AG09309 (cell line): ENCODE results near the gene CYBA.

ENCODE experiments used
- DNase-seq: peaks from one replicate; pipeline ENCODE4 v3.0.0-alpha.2; 2010; ENCODE audit warnings: low read depth
- H3K4me3 ChIP-seq: 2 replicates; pipeline ENCODE4 v1.5.1; 2011; ENCODE audit warnings: mild to moderate bottlenecking, low read depth, low read length, moderate library complexity; ENCODE audit not compliant: control insufficient read depth
- TF ChIP-seq, protein P1 (sequence below): IDR thresholded peaks from 2 replicates; pipeline ENCODE4 v1.5.1; 2011; ENCODE audit warnings: mild to moderate bottlenecking, low read depth, low read length, inconsistent platforms; ENCODE audit not compliant: insufficient read depth, control insufficient read depth; ENCODE audit errors: missing control alignments

The CYBA gene

DNA sequence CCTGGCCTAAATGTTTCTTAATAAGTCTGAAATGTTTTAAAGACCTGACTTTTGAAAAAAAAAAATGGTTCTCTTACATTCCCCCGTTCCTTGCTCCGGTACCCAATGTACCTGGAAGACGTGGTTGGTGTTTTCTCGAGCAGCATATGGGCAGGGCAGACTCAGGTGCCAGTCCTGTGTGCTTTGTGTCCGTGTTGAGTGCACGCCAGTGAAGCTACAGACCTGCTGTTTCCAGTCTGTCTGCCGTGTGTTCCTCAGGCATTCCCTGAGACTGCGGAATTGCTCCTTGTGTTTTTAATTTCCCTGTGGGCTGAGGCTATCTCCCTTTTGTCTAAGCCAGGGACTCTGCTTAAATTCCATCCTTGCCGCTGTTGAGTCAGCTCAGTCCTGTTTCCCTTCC is 24.2 kb downstream of the CYBA start:
- DNase-seq: no peak

DNA sequence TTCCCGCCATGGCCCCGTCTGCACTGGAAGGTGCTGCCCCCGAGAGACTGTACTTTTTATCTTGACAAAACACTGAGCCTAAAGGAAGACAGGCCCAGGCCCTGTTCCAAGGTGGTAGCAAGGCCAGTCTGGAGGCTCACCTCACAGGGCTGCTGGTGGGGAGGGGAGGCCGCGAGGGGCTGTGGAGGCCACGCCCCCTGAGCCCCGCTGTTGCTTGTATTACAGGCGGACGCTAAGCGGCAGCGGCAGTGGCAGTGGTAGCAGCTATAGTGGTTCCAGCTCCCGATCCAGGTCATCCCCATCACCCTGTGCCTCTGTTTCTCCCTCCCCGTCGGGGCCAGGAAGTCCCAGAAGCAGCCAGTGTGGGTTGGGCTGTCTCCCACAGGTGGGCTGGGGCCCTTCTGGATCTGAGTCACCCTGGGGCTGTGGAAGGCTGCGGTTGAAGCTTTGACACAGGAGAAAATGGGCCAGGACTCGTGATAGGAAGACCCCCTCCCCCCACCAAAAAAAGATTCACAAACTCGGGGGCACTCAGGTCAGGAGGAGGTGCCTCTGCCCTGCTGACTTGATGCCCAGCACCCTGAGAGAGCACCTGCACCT is 25.8 kb downstream of the CYBA start:
- DNase-seq: no peak
- TF ChIP-seq, protein P1, sequence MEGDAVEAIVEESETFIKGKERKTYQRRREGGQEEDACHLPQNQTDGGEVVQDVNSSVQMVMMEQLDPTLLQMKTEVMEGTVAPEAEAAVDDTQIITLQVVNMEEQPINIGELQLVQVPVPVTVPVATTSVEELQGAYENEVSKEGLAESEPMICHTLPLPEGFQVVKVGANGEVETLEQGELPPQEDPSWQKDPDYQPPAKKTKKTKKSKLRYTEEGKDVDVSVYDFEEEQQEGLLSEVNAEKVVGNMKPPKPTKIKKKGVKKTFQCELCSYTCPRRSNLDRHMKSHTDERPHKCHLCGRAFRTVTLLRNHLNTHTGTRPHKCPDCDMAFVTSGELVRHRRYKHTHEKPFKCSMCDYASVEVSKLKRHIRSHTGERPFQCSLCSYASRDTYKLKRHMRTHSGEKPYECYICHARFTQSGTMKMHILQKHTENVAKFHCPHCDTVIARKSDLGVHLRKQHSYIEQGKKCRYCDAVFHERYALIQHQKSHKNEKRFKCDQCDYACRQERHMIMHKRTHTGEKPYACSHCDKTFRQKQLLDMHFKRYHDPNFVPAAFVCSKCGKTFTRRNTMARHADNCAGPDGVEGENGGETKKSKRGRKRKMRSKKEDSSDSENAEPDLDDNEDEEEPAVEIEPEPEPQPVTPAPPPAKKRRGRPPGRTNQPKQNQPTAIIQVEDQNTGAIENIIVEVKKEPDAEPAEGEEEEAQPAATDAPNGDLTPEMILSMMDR: no peak
- H3K4me3 ChIP-seq: no peak overlapping the region

More for the DNA sequence above, 24.2 kb downstream of the CYBA start:
- TF ChIP-seq, protein P1: no peak
- no peak overlapping the region for H3K4me3 ChIP-seq

GRCh38 chr16:88624481-88624880 is 26.4 kb downstream of the CYBA start:
- no peak for DNase-seq
- TF ChIP-seq, protein P1: no peak
- no peak overlapping the region for H3K4me3 ChIP-seq

DNA sequence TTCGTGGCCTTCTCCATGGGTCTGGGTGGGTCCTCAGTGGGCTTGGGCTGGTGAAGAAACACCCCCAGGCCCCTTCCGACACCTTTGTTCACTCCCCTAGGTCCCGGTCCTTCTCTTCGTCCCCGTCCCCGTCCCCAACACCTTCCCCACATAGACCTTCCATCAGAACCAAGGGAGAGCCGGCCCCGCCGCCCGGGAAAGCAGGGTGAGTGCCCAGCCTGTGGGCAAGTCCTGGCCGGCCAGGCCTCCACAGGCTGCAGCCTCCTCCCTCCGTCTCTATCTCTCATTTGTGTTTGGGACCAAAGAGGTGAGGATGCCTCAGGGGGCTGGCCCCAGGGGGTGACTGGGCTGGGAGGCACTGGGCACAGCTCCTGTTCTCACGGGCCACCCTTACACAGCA is 27.0 kb downstream of the CYBA start:
- TF ChIP-seq, protein P1: no peak
- no peak for DNase-seq
- no peak overlapping the region for H3K4me3 ChIP-seq

DNA sequence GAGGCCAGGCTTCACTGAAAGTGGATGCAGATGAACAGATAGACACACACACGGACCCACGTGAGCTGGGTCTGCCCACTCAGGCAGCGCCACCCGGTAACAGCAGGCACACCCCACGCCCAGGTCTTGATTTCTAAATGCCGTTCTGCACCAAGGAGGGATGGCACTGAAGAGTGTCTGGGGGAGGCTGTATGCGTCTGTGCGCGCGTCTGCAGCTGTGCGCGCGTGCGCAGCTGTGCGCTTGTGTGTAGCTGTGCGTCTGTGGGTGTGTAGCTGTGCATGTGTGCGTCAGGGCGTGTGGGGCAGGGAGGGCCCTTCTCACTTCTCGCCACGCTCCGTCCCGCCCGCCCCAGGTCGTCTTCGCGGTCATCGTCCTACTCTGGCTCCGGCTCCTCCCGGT is 28.0 kb downstream of the CYBA start:
- no peak overlapping the region for H3K4me3 ChIP-seq
- no peak for DNase-seq
- TF ChIP-seq, protein P1: no peak

DNA sequence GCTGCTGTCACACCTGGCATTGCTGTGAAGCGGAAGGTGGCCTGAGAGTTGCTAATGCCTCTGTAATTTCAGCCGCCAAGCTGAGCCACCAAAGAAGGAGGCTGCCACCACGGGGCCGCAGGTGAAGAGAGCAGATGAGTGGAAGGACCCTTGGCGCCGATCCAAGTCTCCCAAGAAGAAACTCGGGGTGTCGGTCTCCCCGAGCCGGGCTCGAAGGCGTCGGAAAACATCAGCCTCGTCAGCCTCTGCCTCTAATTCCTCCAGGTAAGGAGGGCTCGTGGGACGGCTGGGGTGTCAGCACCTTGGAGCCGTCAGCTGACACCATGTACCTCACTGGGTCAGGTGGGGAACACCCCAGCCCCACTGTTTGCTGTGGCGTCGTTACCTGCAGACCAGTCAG is 28.7 kb downstream of the CYBA start:
- H3K4me3 ChIP-seq: no peak overlapping the region
- DNase-seq: no peak
- TF ChIP-seq, protein P1: no peak
